HG02852 (cell line): ENCODE measurements around the gene ZDHHC7.

Experiments used
- ATAC-seq: cut with Tn5 transposase; IDR thresholded peaks from one replicate; pipeline ENCODE4 v1.9.1; 2021; ENCODE audit warnings: mild to moderate bottlenecking, moderate library complexity; ENCODE audit not compliant: unreplicated experiment

The ZDHHC7 gene

DNA sequence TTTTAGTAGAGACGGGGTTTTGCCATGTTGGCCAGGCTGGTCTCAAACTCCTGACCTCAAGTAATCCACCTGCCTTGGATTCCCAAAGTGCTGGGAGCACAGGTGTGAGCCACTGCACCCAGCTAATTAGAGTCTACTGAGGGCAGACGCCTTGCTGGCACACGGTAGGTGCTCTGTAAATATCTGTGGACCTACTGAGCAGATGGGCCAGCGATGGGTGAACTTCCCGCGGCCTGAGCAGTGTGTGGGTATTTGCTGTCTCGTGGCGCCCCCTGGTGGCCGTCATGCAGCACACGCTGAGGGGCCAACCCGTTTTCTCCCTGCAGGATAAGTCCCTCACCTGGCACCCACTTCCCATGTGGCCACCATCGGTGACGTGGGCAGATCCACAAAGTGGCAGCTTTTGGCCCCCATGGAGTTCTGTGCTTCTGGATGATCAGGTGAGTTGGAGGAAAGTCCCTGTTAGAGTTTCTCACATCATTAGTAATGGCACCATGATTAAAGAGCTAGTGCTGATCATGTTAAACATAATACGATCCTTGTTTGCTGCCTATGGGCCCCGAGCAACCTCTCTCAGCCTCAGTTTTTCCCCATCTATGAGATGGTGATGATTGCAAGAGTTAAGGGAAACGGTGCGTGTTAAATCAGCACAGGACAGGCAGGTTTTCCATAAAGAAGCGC lies 40.7 kb downstream of the ZDHHC7 start:
- peak; percentile 60 for ATAC-seq

- no peak for ATAC-seq
These were observed 43.5 kb downstream of the ZDHHC7 start for GRCh38 chr16:84967828-84968227.

DNA sequence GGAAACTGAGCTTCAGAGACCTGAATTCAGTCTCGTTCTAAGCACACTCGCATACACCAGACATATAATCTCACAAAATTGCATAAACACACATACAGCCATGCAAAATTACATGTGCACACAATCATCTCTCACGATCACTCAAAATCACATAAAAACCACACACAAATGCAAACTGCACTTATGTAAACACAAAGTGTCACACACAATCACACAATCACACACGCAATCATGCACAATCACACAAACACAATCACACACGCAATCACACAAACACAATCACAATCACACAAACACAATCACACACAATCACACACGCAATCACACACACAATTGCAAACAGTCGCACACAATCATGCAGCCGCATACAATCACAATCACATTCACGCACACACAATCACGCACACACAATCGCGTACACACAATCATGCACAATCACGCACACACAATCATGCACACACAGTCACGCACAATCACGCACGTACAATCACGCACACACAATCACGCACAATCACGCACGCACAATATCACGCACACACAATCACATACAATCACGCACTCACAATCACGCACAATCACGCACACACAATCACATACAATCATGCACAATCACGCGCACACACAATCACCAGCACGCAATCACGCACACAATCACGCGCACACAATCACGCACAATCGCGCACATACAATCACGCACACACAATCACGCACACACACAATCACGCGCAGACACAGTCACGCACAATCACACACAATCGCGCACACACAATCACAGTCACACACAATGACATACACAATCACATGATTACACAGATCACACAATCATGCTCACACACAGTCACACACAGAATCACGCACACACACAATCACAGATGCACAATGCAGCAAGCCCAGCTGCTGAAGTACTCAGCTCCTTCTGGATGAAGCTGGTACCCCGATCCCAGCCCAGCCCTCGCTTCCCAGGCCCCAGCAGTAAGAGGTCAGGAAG lies 45.6 kb downstream of the ZDHHC7 start:
- ATAC-seq = no peak

- no peak for ATAC-seq
These were observed 46.8 kb downstream of the ZDHHC7 start for GRCh38 chr16:84964386-84965128.

DNA sequence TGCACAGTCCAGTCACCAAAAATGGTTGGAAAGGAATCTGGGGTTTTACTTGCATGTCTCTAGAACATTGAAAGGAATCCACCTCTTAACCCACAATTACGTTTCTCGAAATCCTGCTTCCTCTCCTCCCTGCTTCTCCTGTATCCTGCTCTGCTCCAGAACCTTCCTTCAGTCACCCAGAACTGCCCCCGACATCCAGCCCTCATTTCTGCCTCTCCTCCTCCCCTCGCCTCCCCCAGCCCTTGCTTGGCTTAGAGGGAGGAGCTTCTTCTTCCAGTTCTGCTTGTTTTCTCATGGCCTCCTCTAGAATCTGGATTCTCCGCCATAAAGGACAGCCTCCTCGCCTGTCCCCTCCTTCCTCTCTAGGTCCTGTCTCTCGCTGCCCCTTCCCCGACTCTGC lies 48.3 kb downstream of the ZDHHC7 start:
- ATAC-seq = no peak

DNA sequence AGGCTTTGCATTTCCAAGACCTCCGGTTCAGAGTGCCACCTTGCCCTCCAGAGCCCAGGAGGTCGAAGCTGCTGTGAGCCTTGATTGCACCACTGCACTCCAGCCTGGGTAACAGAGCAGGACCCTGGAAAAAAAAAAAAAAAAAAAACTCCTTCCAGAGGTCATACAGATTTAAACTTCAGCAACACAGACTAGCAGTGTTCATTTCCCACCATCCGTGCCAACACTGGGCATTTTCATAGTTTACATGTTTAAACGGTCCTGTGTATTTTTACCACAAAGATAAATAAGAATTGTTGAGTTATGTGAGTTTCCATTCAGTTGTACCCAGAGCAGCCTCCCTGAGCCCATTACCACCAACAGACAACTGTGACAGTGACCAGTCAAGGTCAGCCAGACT lies 50.4 kb downstream of the ZDHHC7 start:
- ATAC-seq = no peak

DNA sequence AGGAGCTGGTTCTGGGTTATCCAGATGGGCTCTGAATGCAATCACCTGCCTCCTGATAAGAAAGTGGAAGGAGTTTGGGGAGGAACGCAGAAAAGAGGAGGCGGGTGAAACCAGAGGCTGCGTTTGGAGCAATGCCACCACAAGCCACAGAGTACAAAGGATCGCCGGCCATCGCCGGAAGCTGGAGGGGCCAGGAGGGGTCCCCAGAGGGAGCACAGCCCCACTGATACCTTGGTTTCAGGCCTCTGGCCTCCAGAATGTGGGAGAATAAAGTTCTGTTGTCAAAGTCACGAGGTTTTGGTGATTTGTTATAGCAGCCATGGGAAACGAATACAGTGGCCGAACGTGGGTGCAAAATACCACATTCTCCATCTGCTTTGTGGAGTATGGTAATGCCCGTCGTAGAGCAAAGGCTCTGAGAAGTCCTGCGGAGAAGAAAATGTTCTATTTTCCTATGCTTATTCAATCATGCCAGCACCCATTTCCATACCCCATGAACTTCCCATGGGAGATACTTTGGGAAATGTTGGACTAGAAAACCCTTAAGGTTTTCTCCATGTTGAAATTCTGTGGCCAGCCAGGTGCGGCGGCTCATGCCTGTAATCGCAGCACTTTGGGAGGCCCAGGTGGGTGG lies 51.4 kb downstream of the ZDHHC7 start:
- ATAC-seq = no peak

- no peak for ATAC-seq
These were observed 52.2 kb downstream of the ZDHHC7 start for GRCh38 chr16:84959045-84959576.

DNA sequence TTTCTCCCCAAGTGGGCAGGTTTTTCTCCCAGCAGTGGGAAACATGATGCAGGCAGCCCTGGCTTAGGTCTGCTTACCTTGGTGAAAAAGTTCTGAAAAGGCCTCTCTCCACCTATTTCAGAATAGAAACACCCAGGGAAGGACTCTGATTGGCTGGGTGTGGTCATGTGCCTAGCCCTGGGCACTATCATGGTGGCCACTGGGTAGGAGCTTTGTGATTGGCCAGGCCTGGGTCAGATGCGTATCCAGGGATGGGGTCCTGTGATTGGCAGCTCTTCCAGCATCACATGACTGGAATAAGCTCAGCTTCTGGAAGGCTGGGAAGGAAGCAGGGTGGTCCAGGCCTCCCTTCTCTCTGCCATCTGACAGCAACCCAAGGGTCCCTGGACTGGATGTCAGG lies 53.5 kb downstream of the ZDHHC7 start:
- no peak for ATAC-seq

DNA sequence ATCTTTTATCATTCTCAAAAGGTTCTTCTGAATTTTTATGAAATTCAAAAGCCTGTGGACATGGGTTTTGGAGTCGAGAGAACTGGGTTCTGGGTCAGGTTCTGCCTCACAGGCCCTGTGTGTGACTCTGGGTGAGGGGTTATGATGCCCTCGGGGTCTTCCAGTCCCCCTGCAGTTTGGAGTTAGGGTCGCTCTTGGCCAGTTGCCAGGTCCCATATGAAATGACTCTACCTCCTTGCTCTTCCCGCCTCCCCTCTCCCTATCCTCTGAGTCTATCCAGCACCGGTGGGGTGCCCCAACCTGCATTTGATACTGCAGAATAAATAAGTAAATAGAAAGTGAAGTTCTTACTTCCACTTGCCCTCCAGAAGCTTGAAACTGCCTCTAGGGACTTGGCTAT lies 54.1 kb downstream of the ZDHHC7 start:
- no peak for ATAC-seq

GRCh38 chr16:84955427-84955826 lies 55.9 kb downstream of the ZDHHC7 start:
- no peak for ATAC-seq

- no peak for ATAC-seq
These were observed 58.1 kb downstream of the ZDHHC7 start for GRCh38 chr16:84953190-84953746.

DNA sequence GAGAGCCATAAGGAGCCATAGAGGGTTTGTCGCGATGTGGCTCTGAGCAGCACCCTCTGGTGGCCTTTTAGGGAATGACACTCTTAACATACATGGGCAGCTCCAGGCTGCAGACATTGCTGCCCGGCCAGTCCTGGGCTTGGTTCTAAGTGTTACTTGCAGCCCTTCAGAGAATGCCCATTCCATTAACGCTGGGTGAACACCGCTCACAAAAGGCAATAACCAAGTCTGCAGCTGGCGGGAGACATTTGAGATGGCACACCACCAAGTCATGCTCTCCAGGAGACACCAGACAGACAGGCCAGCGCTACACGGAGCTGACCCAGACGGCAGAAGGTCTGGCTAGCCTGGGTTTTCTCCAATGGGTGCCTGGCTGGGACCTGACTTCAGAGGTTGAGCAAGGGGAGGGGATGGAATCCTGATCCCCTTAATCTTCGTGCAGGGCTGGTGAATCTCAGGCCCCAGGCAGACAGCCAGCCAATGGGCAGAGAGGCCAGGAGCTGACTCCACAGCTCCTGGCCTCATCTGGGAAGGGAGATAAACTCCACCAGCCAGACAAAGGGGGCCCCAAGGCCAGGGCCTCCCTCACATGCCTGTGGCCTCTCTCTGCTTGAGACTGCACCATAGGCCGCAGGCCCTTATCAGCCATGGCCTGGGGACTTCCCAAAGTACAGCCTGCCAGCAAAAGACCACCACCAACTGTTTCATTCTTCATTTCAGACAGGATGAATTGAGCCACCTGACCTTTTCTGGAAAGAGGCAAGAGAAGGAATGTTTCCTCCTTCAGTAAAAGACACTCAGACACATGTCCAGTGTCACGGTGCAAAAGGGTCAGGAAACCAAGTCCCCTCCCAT lies 58.8 kb downstream of the ZDHHC7 start:
- no peak for ATAC-seq

- ATAC-seq = no peak
These were observed 60.4 kb downstream of the ZDHHC7 start for GRCh38 chr16:84950906-84951305.

- no peak for ATAC-seq
These were observed 61.4 kb downstream of the ZDHHC7 start for GRCh38 chr16:84949772-84950436.

GRCh38 chr16:84948851-84949610 lies 62.3 kb downstream of the ZDHHC7 start:
- no peak for ATAC-seq

DNA sequence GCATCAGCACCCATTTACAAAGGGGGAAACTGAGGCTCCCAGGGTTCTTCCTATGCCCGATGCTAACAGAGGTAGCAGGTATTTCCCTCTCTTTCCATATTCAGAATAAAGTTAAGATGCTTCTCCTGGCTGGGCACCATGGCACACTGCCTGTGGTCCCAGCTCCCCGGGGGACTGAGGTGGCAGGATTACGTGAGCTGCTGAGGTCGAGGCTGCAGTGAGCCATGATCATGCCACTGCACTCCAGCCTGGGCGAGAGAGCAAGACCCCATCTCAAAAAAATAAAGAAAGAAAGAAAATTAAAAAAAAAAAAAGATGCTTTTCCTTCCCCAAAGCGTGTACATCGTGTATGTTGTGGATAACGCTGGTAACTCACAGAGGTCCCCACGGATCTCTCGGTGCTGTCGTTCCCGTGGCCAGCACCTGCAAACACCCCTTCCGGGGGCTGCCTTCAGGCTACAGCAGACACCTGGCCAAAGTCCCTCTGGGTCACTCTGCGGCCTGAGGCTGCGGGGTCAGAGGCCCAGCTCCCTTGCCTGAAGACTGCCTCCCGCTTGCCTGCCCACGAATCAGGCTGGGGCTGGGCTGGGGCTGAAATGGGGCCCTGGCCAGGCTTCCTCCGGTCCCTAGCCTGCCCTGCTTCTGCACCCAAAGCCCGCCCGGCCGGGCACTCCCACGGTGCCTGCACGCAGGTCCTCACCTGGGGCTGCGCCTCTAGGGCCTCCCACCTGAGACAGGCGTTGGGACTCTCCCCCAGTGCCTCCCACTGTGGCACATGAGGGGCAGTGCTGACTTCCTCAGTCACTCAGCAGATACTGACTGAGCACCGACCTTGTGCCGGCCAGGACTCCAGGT lies 63.1 kb downstream of the ZDHHC7 start:
- no peak for ATAC-seq
